PC-9 (cell line): Measurements from ENCODE around the gene CNTN5.
A peak's percentile ranks its signal among the peaks of the same experiment; 100 is the strongest.

Experiments used
- CTCF ChIP-seq: fragments of 200-600 bp; sonication (generic); conservative IDR thresholded peaks from 2 replicates; pipeline ENCODE4 v1.6.1; 2017; ENCODE audit warnings: mixed run types, antibody characterized with exemption, mild to moderate bottlenecking, moderate library complexity
- EZH2 ChIP-seq: fragments of 200-600 bp; sonication (generic); IDR thresholded peaks from 2 replicates; pipeline ENCODE4 v1.8.0; 2017; ENCODE audit warnings: antibody characterized with exemption, low read depth

DNA sequence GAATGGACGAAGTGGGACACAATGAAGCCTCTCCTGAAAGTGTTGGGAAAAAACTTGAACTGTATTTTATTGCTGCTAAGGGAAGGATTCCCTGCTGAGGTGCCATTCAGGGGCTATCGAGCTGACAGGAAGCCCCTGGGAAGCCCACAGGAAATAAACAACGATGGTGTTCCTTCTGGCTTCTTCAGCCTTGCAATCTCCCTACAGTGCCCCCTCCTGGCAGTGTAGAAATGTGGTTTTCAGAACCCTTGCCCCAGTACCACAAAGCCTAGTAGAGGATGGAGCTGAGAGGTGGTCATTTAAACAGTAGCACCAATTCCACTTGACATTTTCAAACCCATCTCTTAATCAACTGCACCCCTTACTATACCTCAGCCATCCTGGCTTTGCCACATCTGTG, 989.6 kb downstream of the CNTN5 start:
- TF ChIP-seq CTCF (peak; percentile 44; the same call in 1 of the 2 replicates), EZH2 (no peak)
